ENCODE measurements around the gene NAV2.

NAV2 gene

DNA sequence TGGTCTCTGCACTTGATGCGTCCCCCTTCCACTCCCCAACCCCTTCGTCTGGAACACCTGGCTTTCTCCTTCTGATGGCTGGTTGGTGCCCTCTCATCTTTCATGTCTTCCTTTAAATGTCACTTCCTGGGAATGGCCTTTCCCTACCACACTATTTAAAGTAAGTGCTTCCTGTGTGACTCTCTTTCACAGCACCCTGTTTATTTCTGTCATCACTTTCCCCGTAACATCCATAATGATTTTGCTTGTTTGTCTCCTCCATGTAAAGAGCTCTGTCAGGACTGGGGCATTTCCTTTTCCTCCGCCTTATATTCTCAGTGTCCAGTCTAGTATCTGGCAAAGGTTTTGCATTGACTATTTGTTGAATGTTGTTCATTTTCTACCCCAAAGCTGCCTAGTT lies 304.7 kb downstream of the NAV2 start:
- Mint-ChIP-seq H3K9me3 (no peaks in the 10 kb centered on the region), H3K4me3 (no peak overlapping the region), H3K36me3 (no peaks in the 10 kb centered on the region), H3K4me1 (no peaks in the 10 kb centered on the region), H3K27ac (no peak overlapping the region)
- no peak for ATAC-seq
- DNase-seq (ENCODE audit: low spot score in 2 of 2): no peak

DNA sequence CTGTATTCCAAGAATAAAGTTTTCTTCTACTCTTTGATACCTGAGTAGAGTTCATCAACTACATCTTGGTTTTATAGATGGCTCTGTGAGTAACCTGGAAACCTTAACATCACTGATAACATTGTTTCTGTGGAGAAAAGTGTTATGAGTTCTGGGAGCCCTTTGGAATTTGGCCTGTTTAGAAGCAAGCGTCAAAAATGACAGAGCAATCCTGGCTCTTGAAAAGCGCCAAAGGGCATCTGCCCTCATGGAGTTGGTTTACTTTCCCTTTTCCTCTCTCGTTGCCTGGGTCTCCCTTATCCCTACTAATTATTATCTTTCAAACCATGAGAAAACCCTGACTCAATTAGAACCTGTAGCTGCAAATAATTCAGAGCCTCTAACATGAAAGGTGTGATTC lies 307.6 kb downstream of the NAV2 start:
- ATAC-seq (no peak), DNase-seq (ENCODE audit: low spot score in 2 of 2) (no peak)
- no peaks in the 10 kb centered on the region for H3K4me1 Mint-ChIP-seq
- no peak overlapping the region for H3K27ac Mint-ChIP-seq
- H3K9me3 Mint-ChIP-seq: no peaks in the 10 kb centered on the region
- H3K36me3 Mint-ChIP-seq: no peaks in the 10 kb centered on the region
- H3K4me3 Mint-ChIP-seq: no peak overlapping the region

DNA sequence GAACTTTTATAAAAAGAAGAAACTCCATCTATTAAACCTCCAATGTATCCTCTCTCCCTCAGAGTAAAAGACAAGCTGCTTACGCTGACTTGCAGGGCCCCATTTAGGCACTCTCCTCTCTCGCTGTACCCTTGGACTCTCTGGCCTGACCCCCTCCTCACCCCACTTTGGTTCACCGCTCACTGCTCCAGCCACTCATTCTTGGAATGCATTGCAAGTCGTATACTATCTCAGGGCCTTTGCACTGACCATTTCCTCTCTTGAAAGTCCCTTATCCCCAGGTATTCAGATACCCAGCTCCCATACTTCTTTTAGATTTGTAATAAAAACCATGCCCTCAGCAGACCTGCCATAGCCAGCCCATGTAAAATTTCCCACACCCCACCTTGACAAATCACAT lies 308.1 kb downstream of the NAV2 start:
- no peaks in the 10 kb centered on the region for H3K4me1 Mint-ChIP-seq
- H3K9me3 Mint-ChIP-seq: no peaks in the 10 kb centered on the region
- H3K36me3 Mint-ChIP-seq: no peaks in the 10 kb centered on the region
- H3K4me3 Mint-ChIP-seq: no peak overlapping the region
- H3K27ac Mint-ChIP-seq: no peak overlapping the region
- ATAC-seq (no peak), DNase-seq (ENCODE audit: low spot score in 2 of 2) (no peak)

- Mint-ChIP-seq H3K4me3 (no peak overlapping the region), H3K4me1 (no peaks in the 10 kb centered on the region), H3K27ac (no peak overlapping the region)
These were observed 308.6 kb downstream of the NAV2 start for GRCh38 chr11:20021212-20021611.

GRCh38 chr11:20021771-20022362 lies 309.2 kb downstream of the NAV2 start:
- Mint-ChIP-seq H3K27ac (no peak overlapping the region), H3K4me1 (no peaks in the 10 kb centered on the region), H3K36me3 (no peaks in the 10 kb centered on the region), H3K4me3 (no peak overlapping the region), H3K9me3 (no peaks in the 10 kb centered on the region)
- ATAC-seq: no peak
- no peak for DNase-seq (ENCODE audit: low spot score in 2 of 2)

More at GRCh38 chr11:20021212-20021611, 308.6 kb downstream of the NAV2 start:
- DNase-seq (ENCODE audit: low spot score in 2 of 2) (no peak), ATAC-seq (no peak)
- no peaks in the 10 kb centered on the region for H3K36me3 Mint-ChIP-seq
- H3K9me3 Mint-ChIP-seq: no peaks in the 10 kb centered on the region

DNA sequence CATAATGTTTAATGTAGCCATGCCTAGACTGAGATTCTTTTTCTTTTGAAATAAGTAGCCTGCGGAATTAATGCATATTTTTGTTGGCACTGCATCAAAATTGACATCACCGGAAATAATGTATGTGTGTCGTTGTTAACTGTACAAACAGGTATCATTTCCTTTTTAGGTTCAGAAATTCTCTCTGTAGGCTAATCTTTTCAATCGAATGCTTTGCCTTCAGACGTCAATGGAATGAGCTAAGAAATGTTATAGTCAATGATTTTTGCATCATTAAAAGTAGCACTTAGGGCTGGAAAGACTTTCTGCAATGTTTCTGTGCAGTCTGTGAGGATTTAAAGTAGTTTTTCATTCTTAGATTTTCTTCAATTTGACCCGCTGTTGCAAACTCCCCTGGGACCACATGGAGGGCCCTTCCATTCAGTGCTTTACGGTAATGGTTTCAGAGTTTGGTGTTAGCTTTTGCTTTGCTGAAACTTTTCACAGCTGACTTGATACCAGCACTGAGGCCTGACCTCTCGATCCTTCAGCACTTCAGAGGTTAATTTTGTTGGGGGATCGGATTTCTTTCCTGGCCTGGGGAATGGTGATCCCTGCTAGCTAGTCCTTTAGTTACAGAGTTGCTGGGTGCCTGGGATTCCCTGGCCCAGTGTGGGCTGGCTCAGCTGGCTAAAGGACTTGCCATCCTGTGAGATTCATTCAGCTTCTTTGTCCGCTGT lies 309.9 kb downstream of the NAV2 start:
- no peak for DNase-seq (ENCODE audit: low spot score in 2 of 2)
- Mint-ChIP-seq H3K27ac (no peak overlapping the region), H3K4me3 (no peak overlapping the region), H3K9me3 (no peaks in the 10 kb centered on the region), H3K36me3 (no peaks in the 10 kb centered on the region), H3K4me1 (no peaks in the 10 kb centered on the region)
- no peak for ATAC-seq

- Mint-ChIP-seq H3K4me1 (no peaks in the 10 kb centered on the region), H3K27ac (no peak overlapping the region), H3K36me3 (no peaks in the 10 kb centered on the region), H3K9me3 (no peaks in the 10 kb centered on the region), H3K4me3 (no peak overlapping the region)
- ATAC-seq: no peak
- no peak for DNase-seq (ENCODE audit: low spot score in 2 of 2)
These were observed 310.4 kb downstream of the NAV2 start for GRCh38 chr11:20023082-20023426.

- DNase-seq (ENCODE audit: low spot score in 2 of 2) (no peak), ATAC-seq (no peak)
- Mint-ChIP-seq H3K4me1 (no peaks in the 10 kb centered on the region), H3K9me3 (no peaks in the 10 kb centered on the region), H3K36me3 (no peaks in the 10 kb centered on the region), H3K4me3 (no peak overlapping the region), H3K27ac (no peak overlapping the region)
These were observed 311.7 kb downstream of the NAV2 start for GRCh38 chr11:20024172-20024935.

DNA sequence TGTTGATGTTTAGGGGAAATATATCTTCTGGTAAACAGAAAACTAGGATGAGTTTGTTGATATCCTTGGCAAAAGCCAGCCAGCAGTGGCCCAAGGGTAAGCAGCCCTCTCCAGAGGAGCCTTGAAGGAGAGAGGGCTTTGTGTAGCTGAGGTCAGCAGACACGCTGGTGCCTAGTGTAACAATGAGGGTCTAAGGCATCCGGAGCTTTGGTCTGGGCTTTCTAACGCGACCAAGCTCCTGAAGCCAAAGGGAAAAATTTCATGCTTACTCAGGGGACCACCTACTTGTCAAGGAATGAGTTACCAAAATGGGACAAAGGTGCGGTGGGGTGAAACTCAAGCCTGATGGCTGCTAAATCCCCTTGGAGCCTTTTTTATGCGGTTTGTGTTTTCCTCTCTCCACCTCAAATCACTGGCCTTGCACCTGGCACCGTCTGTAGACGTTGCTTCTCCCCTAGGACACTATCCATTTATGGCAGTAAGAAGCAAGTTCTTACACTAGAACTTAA lies 312.7 kb downstream of the NAV2 start:
- H3K36me3 Mint-ChIP-seq: no peaks in the 10 kb centered on the region
- H3K4me1 Mint-ChIP-seq: no peaks in the 10 kb centered on the region
- no peak for ATAC-seq
- no peaks in the 10 kb centered on the region for H3K9me3 Mint-ChIP-seq
- DNase-seq (ENCODE audit: low spot score in 2 of 2): no peak
- no peak overlapping the region for H3K4me3 Mint-ChIP-seq
- no peak overlapping the region for H3K27ac Mint-ChIP-seq

- Mint-ChIP-seq H3K4me1 (no peaks in the 10 kb centered on the region), H3K27ac (no peak overlapping the region), H3K36me3 (no peaks in the 10 kb centered on the region), H3K4me3 (no peak overlapping the region), H3K9me3 (no peaks in the 10 kb centered on the region)
- no peak for DNase-seq (ENCODE audit: low spot score in 2 of 2)
- ATAC-seq: no peak
These were observed 314.3 kb downstream of the NAV2 start for GRCh38 chr11:20026629-20027555.

GRCh38 chr11:20027556-20028013 lies 314.9 kb downstream of the NAV2 start:
- Mint-ChIP-seq H3K4me3 (no peak overlapping the region), H3K4me1 (no peaks in the 10 kb centered on the region), H3K9me3 (no peaks in the 10 kb centered on the region), H3K27ac (no peak overlapping the region), H3K36me3 (no peaks in the 10 kb centered on the region)
- DNase-seq (ENCODE audit: low spot score in 2 of 2) (no peak), ATAC-seq (no peak)

GRCh38 chr11:20029193-20029592 lies 316.6 kb downstream of the NAV2 start:
- Mint-ChIP-seq H3K9me3 (no peaks in the 10 kb centered on the region), H3K36me3 (no peaks in the 10 kb centered on the region), H3K4me3 (no peak overlapping the region), H3K4me1 (no peaks in the 10 kb centered on the region), H3K27ac (no peak overlapping the region)
- no peak for ATAC-seq
- DNase-seq (ENCODE audit: low spot score in 2 of 2): no peak

DNA sequence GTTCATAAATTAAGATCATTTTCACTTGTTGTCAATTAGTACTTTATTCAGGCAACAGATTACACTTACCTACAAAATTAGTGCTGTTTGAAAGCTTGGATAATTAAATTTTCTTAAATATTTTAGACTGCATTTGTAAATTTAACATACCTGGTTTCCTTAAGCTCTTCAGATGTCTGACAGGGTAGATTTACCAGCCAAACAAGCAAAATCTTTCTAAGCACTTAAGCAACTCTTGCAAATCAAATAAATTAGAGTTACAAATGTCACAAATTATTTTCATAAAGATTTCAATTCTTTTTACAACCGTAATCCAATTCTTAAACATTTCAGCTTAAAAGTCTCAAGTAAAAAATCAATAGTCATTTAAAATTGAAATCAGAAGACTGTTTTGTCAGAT lies 317.8 kb downstream of the NAV2 start:
- no peak overlapping the region for H3K27ac Mint-ChIP-seq
- H3K9me3 Mint-ChIP-seq: no peaks in the 10 kb centered on the region
- ATAC-seq (no peak), DNase-seq (ENCODE audit: low spot score in 2 of 2) (no peak)
- H3K4me3 Mint-ChIP-seq: no peak overlapping the region
- H3K4me1 Mint-ChIP-seq: no peaks in the 10 kb centered on the region
- no peaks in the 10 kb centered on the region for H3K36me3 Mint-ChIP-seq

GRCh38 chr11:20031155-20032001 lies 318.7 kb downstream of the NAV2 start:
- DNase-seq (ENCODE audit: low spot score in 2 of 2) (no peak), ATAC-seq (no peak)
- no peak overlapping the region for H3K4me3 Mint-ChIP-seq

More at GRCh38 chr11:20031155-20032001, 318.7 kb downstream of the NAV2 start:
- Mint-ChIP-seq H3K9me3 (no peaks in the 10 kb centered on the region), H3K36me3 (no peaks in the 10 kb centered on the region), H3K27ac (no peak overlapping the region), H3K4me1 (no peaks in the 10 kb centered on the region)
